Activated naive CD8-positive, alpha-beta T cell treated with anti-CD3 and anti-CD28 coated beads, Interleukin-2, amount 50 U/mL, for 24 hours (primary cell): Measurements from ENCODE around the gene PNLDC1.

Source experiments
- ATAC-seq: fragments of 150-1000 bp; cut with Tn5 transposase; one replicate; pipeline ENCODE4 v1.10.0; 2021
- DNase-seq: peaks from one replicate; pipeline ENCODE4 v3.0.0; 2021
- H3K27ac Mint-ChIP-seq: one replicate; pipeline ENCODE4 v1.8.0; 2021; ENCODE audit warnings: mild to moderate bottlenecking, mixed read lengths
- H3K27me3 Mint-ChIP-seq: one replicate; pipeline ENCODE4 v1.8.0; 2021; ENCODE audit warnings: mixed read lengths
- H3K36me3 Mint-ChIP-seq: one replicate; pipeline ENCODE4 v1.8.0; 2021; ENCODE audit warnings: low read depth, mixed read lengths
- H3K4me1 Mint-ChIP-seq: one replicate; pipeline ENCODE4 v1.8.0; 2021; ENCODE audit warnings: mixed read lengths
- H3K4me3 Mint-ChIP-seq: one replicate; pipeline ENCODE4 v1.8.0; 2021; ENCODE audit warnings: mild to moderate bottlenecking, moderate library complexity, mixed read lengths
- H3K9me3 Mint-ChIP-seq: one replicate; pipeline ENCODE4 v1.8.0; 2021; ENCODE audit warnings: mixed read lengths

Gene PNLDC1, protein sequence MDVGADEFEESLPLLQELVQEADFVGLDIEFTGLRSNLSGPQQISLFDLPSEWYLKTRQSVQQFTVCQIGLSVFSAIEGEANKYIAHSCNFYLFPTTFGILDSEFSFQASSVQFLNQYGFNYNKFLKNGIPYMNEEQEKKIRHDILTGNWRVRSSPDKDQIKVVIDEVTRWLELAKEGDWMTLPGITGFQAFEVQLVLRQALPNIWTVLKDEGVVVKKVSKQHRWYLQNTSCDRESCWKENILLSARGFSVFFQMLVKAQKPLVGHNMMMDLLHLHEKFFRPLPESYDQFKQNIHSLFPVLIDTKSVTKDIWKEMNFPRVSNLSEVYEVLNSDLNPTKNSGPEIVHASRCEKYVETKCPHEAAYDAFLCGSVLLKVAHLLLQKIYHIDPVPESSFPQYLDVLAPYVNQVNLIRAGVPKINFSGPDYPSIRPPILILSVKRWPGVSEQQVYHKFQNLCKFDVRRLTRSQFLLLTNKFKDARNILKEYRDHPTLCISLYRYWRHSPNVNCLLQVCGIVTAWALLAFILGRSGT

DNA sequence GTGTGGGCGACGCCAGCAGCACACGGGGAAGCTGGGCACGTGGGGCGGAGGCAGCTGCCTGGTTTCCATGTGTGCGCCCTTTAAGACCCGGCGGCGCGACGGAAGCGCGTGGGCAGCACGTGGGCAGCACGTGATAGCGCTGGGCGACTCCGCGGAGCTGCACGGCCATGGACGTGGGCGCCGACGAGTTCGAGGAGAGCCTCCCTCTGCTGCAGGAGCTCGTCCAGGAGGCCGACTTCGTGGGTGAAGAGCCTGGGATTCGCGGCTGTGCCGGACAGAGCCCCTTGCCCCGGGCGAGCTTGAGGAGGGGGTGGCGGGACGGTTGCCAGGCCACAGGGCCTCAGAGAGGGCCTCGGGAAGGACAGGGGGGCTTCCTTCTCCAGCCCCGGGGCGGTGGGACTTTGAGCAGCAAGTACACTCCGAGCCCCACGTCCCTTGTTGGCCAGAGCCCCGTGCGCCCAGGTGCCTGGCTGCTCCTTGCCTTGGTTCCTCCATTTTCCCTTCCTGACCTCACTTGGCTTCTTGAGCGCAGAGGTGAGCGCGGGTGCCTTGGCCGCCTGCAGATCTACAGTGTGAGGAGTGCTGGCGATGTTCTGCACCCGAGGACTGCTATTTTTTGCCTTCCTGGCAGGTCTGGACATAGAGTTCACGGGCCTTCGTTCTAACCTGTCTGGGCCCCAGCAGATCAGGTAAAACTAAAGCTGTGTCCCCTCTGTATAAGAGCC lies at the start of gene PNLDC1:
TSS of gene PNLDC1 (plus strand) at position 136 of the 725 bp plus-strand sequence. CDS start at position 168, 32 bp downstream.
- Mint-ChIP-seq H3K9me3 (no peaks in the 10 kb centered on the region), H3K4me1 (peaks cover 24% of the 10 kb centered on the region), H3K4me3 (no peak within 1 kb of the TSS), H3K27ac (no peak within 1 kb of the TSS), H3K36me3 (peaks cover 24% of the 10 kb centered on the region), H3K27me3 (no peaks in the 10 kb centered on the region)
- no peak for DNase-seq
- ATAC-seq, result no peak

DNA sequence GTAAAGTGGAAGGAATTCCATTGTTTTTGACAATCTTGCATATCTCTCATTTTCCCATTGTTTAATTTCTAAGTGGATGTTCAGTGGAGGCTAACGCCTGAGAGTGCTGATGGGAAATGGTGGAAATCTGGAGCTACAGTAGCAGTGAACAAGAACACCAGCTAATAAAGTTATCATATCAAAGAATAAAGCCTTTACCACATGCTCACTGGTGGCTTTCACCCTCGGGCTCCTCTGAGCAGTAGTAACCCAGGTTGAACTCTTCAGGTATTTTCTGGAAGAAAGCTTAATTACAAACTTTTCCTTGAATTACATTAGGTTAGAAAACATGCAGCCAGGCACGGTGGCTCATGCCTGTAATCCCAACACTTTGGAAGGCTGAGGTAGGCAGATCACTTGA lies 48.6 kb upstream of the PNLDC1 start:
- Mint-ChIP-seq H3K27ac (no peak overlapping the region), H3K36me3 (peaks cover 72% of the 10 kb centered on the region), H3K4me1 (peaks cover 4% of the 10 kb centered on the region), H3K9me3 (no peaks in the 10 kb centered on the region), H3K4me3 (no peak overlapping the region), H3K27me3 (no peaks in the 10 kb centered on the region)
- no peak for ATAC-seq
- DNase-seq, result no peak

DNA sequence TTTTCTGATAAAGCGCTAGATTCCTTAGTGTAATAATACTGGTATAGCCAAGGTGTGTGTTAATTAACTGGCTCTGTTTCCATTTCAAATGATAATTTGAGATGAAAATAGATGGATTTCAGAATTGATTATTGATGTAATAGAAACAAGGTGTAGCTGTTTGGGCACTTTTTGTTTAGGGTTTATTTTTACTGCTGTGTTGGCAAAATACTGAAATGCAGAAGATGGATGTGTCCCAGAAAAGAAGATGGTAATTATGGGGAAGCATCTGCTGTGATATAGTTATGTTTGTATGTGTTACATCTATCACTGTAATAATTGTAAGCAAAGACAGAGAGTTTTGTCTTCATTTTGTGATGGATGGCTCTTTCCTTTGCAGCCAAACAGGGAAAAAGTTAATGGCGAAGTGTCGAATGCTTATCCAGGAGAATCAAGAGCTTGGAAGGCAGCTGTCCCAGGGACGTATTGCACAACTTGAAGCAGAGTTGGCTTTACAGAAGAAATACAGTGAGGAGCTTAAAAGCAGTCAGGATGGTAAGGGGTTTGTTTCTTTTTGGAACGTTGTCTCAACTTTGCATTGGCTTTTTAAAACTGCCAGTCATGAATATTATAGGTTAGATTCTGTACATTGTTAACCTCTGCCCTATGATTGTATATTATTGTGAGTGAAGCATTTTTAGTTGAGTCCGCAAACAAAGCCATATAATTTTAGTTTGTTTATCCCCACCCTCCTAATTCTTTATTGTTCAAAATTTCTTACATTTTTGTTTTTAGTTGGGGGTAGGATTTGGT lies 46.8 kb upstream of the PNLDC1 start:
- DNase-seq, result no peak
- Mint-ChIP-seq H3K9me3 (no peaks in the 10 kb centered on the region), H3K4me3 (no peak overlapping the region), H3K36me3 (peaks cover 74% of the 10 kb centered on the region), H3K27me3 (no peaks in the 10 kb centered on the region), H3K4me1 (peaks cover 6% of the 10 kb centered on the region), H3K27ac (peak overlapping the region; percentile 53)
- ATAC-seq, result no peak

DNA sequence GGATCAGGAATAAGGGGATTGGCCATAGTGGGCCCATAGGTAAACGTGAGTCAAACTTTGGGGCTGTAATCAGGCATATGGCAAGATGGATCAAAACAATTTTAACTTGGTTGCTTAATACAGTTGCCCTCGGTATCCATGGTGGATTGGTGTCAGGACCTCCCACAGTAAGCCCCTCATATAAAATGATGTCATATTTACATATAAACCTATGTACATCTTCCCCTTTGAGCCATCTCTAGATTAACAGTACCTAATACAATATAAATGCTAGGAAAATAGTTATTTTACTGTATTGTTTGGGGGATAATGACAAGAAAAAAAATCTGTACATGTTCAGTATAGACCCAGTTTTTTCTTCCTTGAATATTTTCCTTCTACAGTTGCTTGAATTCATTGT lies 45.7 kb upstream of the PNLDC1 start:
- Mint-ChIP-seq H3K4me3 (no peak overlapping the region), H3K27me3 (no peaks in the 10 kb centered on the region), H3K4me1 (peaks cover 9% of the 10 kb centered on the region), H3K27ac (no peak overlapping the region), H3K36me3 (peaks cover 69% of the 10 kb centered on the region), H3K9me3 (no peaks in the 10 kb centered on the region)
- DNase-seq, result no peak
- no peak for ATAC-seq

DNA sequence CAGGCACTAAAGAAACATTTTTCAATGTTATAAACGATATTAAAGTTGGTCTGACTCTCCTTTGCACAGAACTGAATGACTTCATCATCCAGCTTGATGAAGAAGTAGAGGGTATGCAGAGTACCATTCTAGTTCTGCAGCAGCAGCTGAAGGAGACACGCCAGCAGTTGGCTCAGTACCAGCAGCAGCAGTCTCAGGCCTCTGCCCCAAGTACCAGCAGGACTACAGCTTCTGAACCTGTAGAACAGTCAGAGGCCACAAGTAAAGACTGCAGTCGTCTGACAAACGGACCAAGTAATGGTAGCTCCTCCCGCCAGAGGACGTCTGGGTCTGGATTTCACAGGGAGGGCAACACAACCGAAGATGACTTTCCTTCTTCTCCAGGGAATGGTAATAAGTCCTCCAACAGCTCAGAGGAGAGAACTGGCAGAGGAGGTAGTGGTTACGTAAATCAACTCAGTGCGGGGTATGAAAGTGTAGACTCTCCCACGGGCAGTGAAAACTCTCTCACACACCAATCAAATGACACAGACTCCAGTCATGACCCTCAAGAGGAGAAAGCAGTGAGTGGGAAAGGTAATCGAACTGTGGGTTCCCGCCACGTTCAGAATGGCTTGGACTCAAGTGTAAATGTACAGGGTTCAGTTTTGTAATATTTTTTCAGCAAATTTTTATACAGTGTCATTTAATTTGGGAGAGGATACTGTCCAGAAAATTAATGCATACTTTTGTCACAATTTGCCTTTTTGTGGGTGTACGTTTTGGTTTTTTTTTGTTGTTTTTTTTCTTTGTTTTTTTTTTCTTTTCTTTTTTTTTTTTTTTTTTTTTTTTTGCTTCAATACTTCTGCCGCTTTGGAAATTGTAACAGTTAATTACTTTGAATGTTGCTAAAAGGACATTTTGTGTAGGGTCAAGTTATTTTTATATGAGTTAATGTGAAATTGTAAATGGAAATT lies 44.8 kb upstream of the PNLDC1 start:
- DNase-seq (no peak), ATAC-seq (no peak)
- Mint-ChIP-seq H3K27me3 (no peaks in the 10 kb centered on the region), H3K27ac (no peak overlapping the region), H3K36me3 (peaks cover 65% of the 10 kb centered on the region), H3K4me3 (no peak overlapping the region), H3K4me1 (peaks cover 13% of the 10 kb centered on the region), H3K9me3 (no peaks in the 10 kb centered on the region)

DNA sequence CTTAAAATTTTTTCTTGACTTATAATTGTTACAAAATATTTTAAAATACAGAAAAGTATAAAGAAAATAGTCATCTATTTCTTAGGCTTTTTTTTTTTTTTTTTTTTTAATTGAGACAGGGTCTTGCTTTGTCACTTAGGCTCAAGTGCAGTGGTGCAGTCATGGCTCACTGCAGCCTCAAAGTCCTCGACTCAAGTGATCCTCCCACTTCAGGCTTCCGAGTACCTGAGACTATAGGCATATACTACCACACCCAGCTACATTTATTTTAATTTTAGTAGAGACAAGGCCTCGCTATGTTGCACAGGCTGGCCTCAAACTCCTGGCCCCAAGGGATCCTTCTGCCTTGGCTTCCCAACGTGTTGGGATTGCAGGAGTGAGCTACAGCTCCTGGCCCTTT lies 43.6 kb upstream of the PNLDC1 start:
- H3K4me1 Mint-ChIP-seq, result peaks cover 24% of the 10 kb centered on the region
- no peak overlapping the region for H3K4me3 Mint-ChIP-seq
- no peaks in the 10 kb centered on the region for H3K9me3 Mint-ChIP-seq
- no peak overlapping the region for H3K27ac Mint-ChIP-seq
- ATAC-seq, result no peak
- H3K36me3 Mint-ChIP-seq, result peaks cover 58% of the 10 kb centered on the region
- H3K27me3 Mint-ChIP-seq, result no peaks in the 10 kb centered on the region
- DNase-seq, result no peak

DNA sequence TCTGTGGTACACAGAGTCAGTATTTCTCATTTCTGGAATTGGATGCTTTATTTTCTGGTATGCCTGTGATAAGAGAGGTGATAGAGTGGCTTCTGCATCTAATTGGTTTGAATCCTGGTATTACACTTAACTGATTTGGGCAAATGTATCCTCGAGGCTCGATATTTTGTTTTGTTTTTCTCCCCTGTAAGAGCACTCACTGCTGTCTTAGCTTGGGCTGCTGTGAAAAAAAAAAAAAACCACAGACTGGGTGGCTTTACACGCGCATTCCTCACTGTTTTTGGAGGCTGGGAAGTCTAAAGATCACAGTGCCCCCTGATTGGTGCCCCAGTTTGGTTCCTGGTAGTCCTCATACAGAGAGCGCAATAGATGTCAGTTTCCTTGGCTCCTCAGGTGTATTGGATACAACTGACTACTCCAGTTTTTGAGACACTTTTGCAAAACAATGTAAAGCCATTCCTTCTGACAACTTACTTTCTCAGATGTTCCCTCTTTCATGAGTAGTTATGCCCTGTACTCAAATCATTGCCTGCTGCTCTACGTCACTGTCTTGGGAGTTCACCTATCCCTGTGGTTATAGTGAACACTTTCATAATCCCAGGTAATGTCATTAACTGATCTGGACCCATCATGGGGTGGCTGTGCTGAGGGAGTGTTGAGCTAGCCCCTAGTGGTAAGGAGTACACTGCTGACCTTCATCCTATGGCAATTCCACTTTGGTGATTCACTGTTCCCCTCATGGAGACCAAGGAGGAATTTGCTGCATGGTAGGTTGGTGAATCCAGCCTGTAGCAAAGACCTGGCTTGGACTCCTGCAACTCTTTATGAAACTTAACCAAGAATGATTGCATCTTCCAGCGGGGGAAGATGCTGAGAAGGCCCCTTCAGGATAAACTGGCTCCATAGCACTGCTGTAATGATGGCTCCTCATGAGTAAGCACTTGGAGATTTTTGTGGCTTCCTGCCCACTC lies 41.8 kb upstream of the PNLDC1 start:
- no peaks in the 10 kb centered on the region for H3K9me3 Mint-ChIP-seq
- peak overlapping the region; percentile 15 for H3K27ac Mint-ChIP-seq
- ATAC-seq (no peak), DNase-seq (no peak)
- no peaks in the 10 kb centered on the region for H3K27me3 Mint-ChIP-seq
- H3K4me1 Mint-ChIP-seq, result peaks cover 30% of the 10 kb centered on the region
- H3K36me3 Mint-ChIP-seq, result peaks cover 49% of the 10 kb centered on the region
- H3K4me3 Mint-ChIP-seq, result no peak overlapping the region

DNA sequence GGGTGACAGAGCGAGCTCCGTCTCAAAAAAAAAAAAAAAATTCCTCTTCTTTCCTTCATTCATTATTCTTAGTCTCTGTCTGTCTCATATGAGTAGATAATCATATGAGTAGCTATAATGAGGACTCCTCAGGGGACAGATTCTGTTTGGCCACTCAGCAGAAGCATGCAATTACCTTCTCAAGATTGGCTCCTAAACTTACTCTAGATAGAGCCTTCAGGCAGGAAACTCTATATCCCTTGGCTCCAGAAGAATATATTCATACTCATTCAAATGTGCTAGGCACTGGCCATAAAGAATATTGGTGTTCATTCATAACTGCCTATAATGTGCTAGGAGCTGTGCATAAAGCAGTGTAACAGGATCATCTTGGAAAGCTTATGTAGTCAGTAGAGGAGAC lies 40.4 kb upstream of the PNLDC1 start:
- ATAC-seq (no peak), DNase-seq (no peak)
- Mint-ChIP-seq H3K36me3 (peaks cover 42% of the 10 kb centered on the region), H3K27ac (peak overlapping the region; percentile 46), H3K27me3 (no peaks in the 10 kb centered on the region), H3K9me3 (no peaks in the 10 kb centered on the region), H3K4me1 (peaks cover 30% of the 10 kb centered on the region), H3K4me3 (peak overlapping the region; percentile 17)

DNA sequence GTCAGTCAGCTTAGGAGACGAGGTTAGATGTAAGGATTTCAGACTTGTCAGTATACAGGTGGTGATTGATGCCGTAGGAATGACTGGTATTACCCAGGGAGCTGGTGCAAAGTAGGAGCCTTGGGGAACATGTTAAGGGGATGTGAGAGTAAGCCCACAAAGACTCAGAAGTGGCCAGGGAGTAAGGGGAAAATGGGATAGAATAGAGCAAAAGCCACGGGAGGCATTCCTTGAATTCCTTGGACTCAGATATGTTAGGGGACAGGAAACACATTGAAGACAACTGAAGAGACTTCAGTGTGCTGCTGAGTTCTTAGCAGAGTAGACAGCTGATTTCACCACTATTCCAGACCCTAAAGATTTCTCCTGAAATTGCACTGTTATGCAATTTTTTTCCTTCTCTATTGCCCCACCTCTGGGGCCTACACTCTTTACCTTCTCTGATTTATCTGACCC lies 39.4 kb upstream of the PNLDC1 start:
- ATAC-seq (no peak), DNase-seq (no peak)
- H3K4me1 Mint-ChIP-seq, result peaks cover 27% of the 10 kb centered on the region
- no peaks in the 10 kb centered on the region for H3K27me3 Mint-ChIP-seq
- peaks cover 36% of the 10 kb centered on the region for H3K36me3 Mint-ChIP-seq
- H3K9me3 Mint-ChIP-seq, result no peaks in the 10 kb centered on the region
- H3K27ac Mint-ChIP-seq, result peak overlapping the region; percentile 95
- H3K4me3 Mint-ChIP-seq, result peak overlapping the region; percentile 83

DNA sequence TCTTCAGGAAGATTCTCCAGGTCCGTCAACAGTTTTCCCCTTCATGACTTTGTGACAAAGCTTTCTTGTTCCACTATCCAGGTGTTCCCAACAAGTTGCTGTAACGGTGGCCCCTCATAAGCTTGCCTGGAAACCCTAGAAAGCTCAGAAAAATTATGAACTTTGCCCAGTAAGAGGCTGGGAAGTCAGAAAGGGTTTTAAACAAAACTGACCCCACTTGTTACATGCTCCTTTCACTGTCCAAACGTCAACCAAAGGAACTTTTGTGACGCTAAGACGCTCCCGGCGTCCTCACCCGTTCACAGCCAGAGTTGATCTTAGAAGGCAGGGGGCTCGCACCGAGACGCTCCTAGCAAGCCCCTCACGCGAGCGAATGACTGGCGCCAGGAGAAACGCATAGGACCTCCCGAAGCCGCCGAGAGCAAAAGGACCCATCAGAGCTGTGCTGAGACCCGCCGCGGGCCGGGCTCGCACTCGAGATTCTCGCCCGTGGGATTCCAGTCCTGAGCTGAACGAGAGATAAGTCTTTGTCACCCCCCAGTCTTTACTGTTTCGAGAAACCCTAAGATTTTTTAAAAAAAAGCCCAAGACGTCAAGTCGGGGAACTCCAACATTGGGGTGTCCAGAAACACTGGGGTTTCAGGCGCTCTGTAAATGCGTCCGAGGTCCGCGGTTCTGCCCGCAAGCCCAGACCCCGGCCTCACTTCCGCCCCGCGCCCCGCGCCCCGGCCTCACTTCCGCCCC lies 38.8 kb upstream of the PNLDC1 start:
- Mint-ChIP-seq H3K4me3 (peak overlapping the region; percentile 83), H3K36me3 (peaks cover 33% of the 10 kb centered on the region)
- ATAC-seq, result no peak

DNA sequence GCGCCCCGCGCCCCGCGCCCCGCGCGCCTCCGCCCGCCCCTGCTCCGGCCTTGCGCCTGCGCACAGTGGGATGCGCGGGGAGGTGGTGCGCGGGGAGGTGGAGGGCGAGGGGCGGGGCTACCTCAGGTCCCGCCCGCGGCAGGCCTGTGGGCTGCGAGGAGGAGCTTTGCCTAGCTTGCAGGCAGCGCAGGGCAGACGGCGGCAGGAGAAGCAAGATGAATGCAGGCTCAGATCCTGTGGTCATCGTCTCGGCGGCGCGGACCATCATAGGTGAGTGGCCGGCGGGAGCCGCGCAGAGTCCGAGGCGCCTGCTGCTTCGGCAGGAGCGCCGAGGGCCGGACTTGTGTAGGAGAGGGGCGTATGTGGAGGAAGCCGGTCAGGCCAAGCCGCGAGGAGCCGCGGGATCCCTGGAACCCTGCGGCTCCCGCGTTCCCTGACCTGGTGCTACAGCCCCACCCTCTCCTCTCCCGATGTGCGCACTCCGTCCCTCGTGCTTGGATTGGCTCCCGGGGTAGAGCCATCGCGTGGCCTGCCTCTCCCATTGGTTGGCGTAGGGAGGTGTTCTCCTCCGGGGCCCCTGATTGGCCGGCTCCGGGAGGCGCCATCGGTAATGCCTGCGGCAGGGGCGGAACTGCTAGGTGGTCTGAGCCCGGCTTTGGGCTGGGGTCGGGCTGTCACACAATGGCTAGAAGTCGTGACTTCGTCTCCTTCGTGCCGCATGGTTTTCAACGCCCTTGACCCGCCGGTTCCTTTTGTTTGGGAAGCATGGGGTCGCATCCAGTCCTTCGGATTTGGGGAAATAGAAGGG lies 38.0 kb upstream of the PNLDC1 start, which contains the start of gene ACAT2:
TSS of gene ACAT2 (plus strand) at position 173 of the 808 bp plus-strand sequence. CDS start at position 216, 43 bp downstream.
- H3K4me3 Mint-ChIP-seq, result peak within 1 kb of the TSS; percentile 83
- H3K9me3 Mint-ChIP-seq, result no peaks in the 10 kb centered on the region
- peak; percentile 98 for ATAC-seq
- peak; percentile 90 for DNase-seq
- no peaks in the 10 kb centered on the region for H3K27me3 Mint-ChIP-seq
- H3K27ac Mint-ChIP-seq, result peak within 1 kb of the TSS; percentile 95
- H3K36me3 Mint-ChIP-seq, result peaks cover 32% of the 10 kb centered on the region
- H3K4me1 Mint-ChIP-seq, result peaks cover 35% of the 10 kb centered on the region

More for the DNA sequence above, 38.8 kb upstream of the PNLDC1 start:
- DNase-seq, result peak; percentile 35
- Mint-ChIP-seq H3K27me3 (no peaks in the 10 kb centered on the region), H3K27ac (peak overlapping the region; percentile 95), H3K4me1 (peaks cover 28% of the 10 kb centered on the region), H3K9me3 (no peaks in the 10 kb centered on the region)
